H9 (cell line): ENCODE results near the gene MBP. TPM values are rescaled to one million over a fixed set of nuclear protein-coding genes. Genes with fewer than 3 reads are reported as not detected.

Experiments
- DNase-seq: peaks from one replicate; pipeline ENCODE4 v3.0.0-alpha.2; 2017
- H2AFZ ChIP-seq: one replicate; pipeline ENCODE4 v1.6.1; 2013; ENCODE audit warnings: mild to moderate bottlenecking, low read length, control low read depth, moderate library complexity
- H2AK5ac ChIP-seq: 2 replicates; pipeline ENCODE4 v1.6.1; 2013; ENCODE audit warnings: low read length, control low read depth, mixed read lengths; ENCODE audit not compliant: insufficient read length
- H2BK120ac ChIP-seq: one replicate; pipeline ENCODE4 v1.6.1; 2013; ENCODE audit warnings: low read depth, mild to moderate bottlenecking, low read length, control low read depth, inconsistent platforms; ENCODE audit not compliant: poor library complexity, severe bottlenecking
- H2BK12ac ChIP-seq: 2 replicates; pipeline ENCODE4 v1.6.1; 2013; ENCODE audit warnings: low read length, control low read depth, mixed read lengths, low read depth; ENCODE audit not compliant: insufficient read length
- H2BK15ac ChIP-seq: 2 replicates; pipeline ENCODE4 v1.6.1; 2013; ENCODE audit warnings: low read depth, low read length, control low read depth
- H2BK20ac ChIP-seq: one replicate; pipeline ENCODE4 v1.6.1; 2013; ENCODE audit warnings: low read depth, mild to moderate bottlenecking, low read length, control low read depth, inconsistent platforms; ENCODE audit not compliant: poor library complexity, severe bottlenecking
- H2BK5ac ChIP-seq: 2 replicates; pipeline ENCODE4 v1.6.1; 2013; ENCODE audit warnings: low read length, control low read depth, mixed read lengths; ENCODE audit not compliant: insufficient read length
- H3K14ac ChIP-seq: 2 replicates; pipeline ENCODE4 v1.6.1; 2013; ENCODE audit warnings: low read length, control low read depth; ENCODE audit not compliant: insufficient read depth
- H3K18ac ChIP-seq: 2 replicates; pipeline ENCODE4 v1.6.1; 2013; ENCODE audit warnings: low read depth, mild to moderate bottlenecking, mixed read lengths, low read length, control low read depth; ENCODE audit not compliant: insufficient read length
- H3K23ac ChIP-seq: 2 replicates; pipeline ENCODE4 v1.6.1; 2013; ENCODE audit warnings: low read length, control low read depth, mixed read lengths, low read depth; ENCODE audit not compliant: insufficient read length
- H3K23me2 ChIP-seq: 2 replicates; pipeline ENCODE4 v1.6.1; 2013; ENCODE audit warnings: low read depth, mild to moderate bottlenecking, mixed read lengths, low read length, control low read depth; ENCODE audit not compliant: insufficient read length, poor library complexity, severe bottlenecking
- H3K27ac ChIP-seq: 2 replicates; pipeline ENCODE4 v1.5.1; 2013; ENCODE audit warnings: low read length, control low read depth, mixed read lengths, low read depth; ENCODE audit not compliant: insufficient read length
- H3K27me3 ChIP-seq: 2 replicates; pipeline ENCODE4 v1.6.1; 2013; ENCODE audit warnings: low read length, control low read depth, inconsistent platforms; ENCODE audit not compliant: insufficient read depth
- H3K4ac ChIP-seq: 2 replicates; pipeline ENCODE4 v1.6.1; 2013; ENCODE audit warnings: low read depth, mild to moderate bottlenecking, control low read depth, inconsistent platforms, low read length, moderate library complexity
- H3K4me1 ChIP-seq: 2 replicates; pipeline ENCODE4 v1.6.1; 2013; ENCODE audit warnings: low read length, control low read depth, inconsistent platforms; ENCODE audit not compliant: insufficient read depth
- H3K4me2 ChIP-seq: 2 replicates; pipeline ENCODE4 v1.6.1; 2013; ENCODE audit warnings: low read length, control low read depth, mixed read lengths; ENCODE audit not compliant: insufficient read length, insufficient read depth
- H3K56ac ChIP-seq: 2 replicates; pipeline ENCODE4 v1.6.1; 2013; ENCODE audit warnings: low read depth, mild to moderate bottlenecking, mixed read lengths, low read length, control low read depth; ENCODE audit not compliant: insufficient read length
- H3K79me1 ChIP-seq: 2 replicates; pipeline ENCODE4 v1.6.1; 2013; ENCODE audit warnings: low read depth, mild to moderate bottlenecking, moderate library complexity, low read length, control low read depth, inconsistent platforms; ENCODE audit not compliant: insufficient read depth, poor library complexity, severe bottlenecking
- H3K79me2 ChIP-seq: 2 replicates; pipeline ENCODE4 v1.6.1; 2013; ENCODE audit warnings: low read length, control low read depth, inconsistent platforms; ENCODE audit not compliant: insufficient read depth
- H3K9ac ChIP-seq: 2 replicates; pipeline ENCODE4 v1.6.1; 2013; ENCODE audit warnings: low read length, control low read depth, mixed read lengths; ENCODE audit not compliant: insufficient read length; ENCODE audit errors: extremely low read depth
- H3K9me3 ChIP-seq: one replicate; pipeline ENCODE4 v1.6.1; 2013; ENCODE audit warnings: low read depth, low read length, inconsistent platforms; ENCODE audit not compliant: control insufficient read depth
- H3T11ph ChIP-seq: one replicate; pipeline ENCODE4 v1.6.1; 2013; ENCODE audit warnings: mild to moderate bottlenecking, low read length, control low read depth, inconsistent platforms
- H4K20me1 ChIP-seq: one replicate; pipeline ENCODE4 v1.6.1; 2013; ENCODE audit not compliant: control insufficient read depth, insufficient read length, insufficient read depth
- H4K5ac ChIP-seq: 2 replicates; pipeline ENCODE4 v1.6.1; 2013; ENCODE audit warnings: low read depth, mild to moderate bottlenecking, mixed read lengths, low read length, control low read depth; ENCODE audit not compliant: insufficient read length
- H4K8ac ChIP-seq: replicated peaks from 2 replicates; pipeline ENCODE4 v1.6.1; 2013; ENCODE audit warnings: low read length, control low read depth, mixed read lengths, low read depth; ENCODE audit not compliant: insufficient read length
- H4K91ac ChIP-seq: 2 replicates; pipeline ENCODE4 v1.6.1; 2013; ENCODE audit warnings: low read depth, mild to moderate bottlenecking, moderate library complexity, mixed read lengths, low read length, control low read depth; ENCODE audit not compliant: insufficient read length
- H3K27ac Mint-ChIP-seq, 3 experiments: 2 replicates in 2 of 3; 3 replicates in 1 of 3; pipeline ENCODE4 v1.8.0; 2020 to 2021; ENCODE audit warnings: mixed read lengths in 3 of 3, mild to moderate bottlenecking in 1 of 3, moderate library complexity in 1 of 3
- H3K27me3 Mint-ChIP-seq: 2 replicates; pipeline ENCODE4 v1.8.0; 2021; ENCODE audit warnings: low read depth, mild to moderate bottlenecking, moderate library complexity, mixed read lengths
- H3K36me3 Mint-ChIP-seq, 3 experiments: 2 replicates in 2 of 3; 3 replicates in 1 of 3; pipeline ENCODE4 v1.8.0; 2020 to 2021; ENCODE audit warnings: low read depth in 3 of 3, mixed read lengths in 3 of 3; ENCODE audit not compliant: insufficient read depth in 1 of 3
- H3K4me1 Mint-ChIP-seq, 2 experiments: 2 replicates each; pipeline ENCODE4 v1.8.0; 2020; ENCODE audit warnings: mixed read lengths in 2 of 2
- H3K4me3 Mint-ChIP-seq, 2 experiments: 2 replicates in 1 of 2; 3 replicates in 1 of 2; pipeline ENCODE4 v1.8.0; 2020 to 2021; ENCODE audit warnings: mild to moderate bottlenecking in 2 of 2, mixed read lengths in 2 of 2, moderate library complexity in 1 of 2
- H3K9me3 Mint-ChIP-seq, 2 experiments: 2 replicates in 1 of 2; 3 replicates in 1 of 2; pipeline ENCODE4 v1.8.0; 2020; ENCODE audit warnings: mild to moderate bottlenecking in 2 of 2, mixed read lengths in 2 of 2, moderate library complexity in 1 of 2
- WGBS: extraction: QIAGEN DNeasy Blood & Tissue Kit; methylation state at CpG from one replicate; pipeline ENCODE4 v1.1.7; 2013; ENCODE audit warnings: missing lambda C conversion rate, low lambda C conversion rate, mixed read lengths; ENCODE audit not compliant: insufficient read length; ENCODE audit errors: extremely low coverage; 5-methylcytosine and 5-hydroxymethylcytosine counted together
- total RNA-seq: library from RNA; stranded (reverse); gene quantifications from 2 replicates; pipeline ENCODE4 v1.2.1, GENCODE V29; 2021
- TF ChIP-seq, protein P1 (sequence below): fragments of 200-600 bp; sonication (generic); conservative IDR thresholded peaks from 3 replicates; pipeline ENCODE4 v1.8.0; 2021; ENCODE audit warnings: antibody characterized with exemption, mild to moderate bottlenecking

The MBP gene
- total RNA-seq, 1 experiment from 2014 or later, result 8.6 TPM

DNA sequence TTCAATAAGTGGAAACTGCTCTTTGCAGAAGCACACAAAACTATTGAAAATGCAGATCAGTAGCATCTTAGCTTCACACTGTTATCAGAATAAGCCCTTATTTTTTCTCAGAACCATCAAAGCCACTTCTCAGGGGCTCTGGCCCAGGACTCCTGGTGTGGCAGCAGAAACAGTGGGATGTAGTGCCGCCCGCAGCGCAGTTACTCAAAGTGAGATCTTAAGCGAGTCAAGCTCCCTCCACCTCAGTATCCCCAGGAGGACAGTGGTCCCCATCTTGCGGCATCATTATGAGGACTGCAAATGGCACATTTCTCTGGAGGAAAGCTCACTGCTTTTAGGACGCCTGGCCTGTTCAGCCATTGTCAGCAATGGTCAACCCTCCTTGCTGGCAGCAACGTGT is 60.0 kb downstream of the MBP start:
- H2BK12ac ChIP-seq, result no peak overlapping the region
- no peak overlapping the region for H3K56ac ChIP-seq
- H3K18ac ChIP-seq, result no peak overlapping the region
- WGBS, result no CpG with 5 or more reads among the region's 7 CpGs
- no peaks in the 10 kb centered on the region for H3K79me2 ChIP-seq
- H4K8ac ChIP-seq, result no peak overlapping the region
- H3K14ac ChIP-seq, result no peak overlapping the region
- Mint-ChIP-seq H3K36me3 (no peaks in the 10 kb centered on the region; a peak in 1 of 7 replicates), H3K4me3 (no peak overlapping the region), H3K27ac (no peak overlapping the region), H3K9me3 (no peaks in the 10 kb centered on the region), H3K4me1 (peaks cover 18 to 25% of the 10 kb centered on the region in 2 experiments), H3K27me3 (no peaks in the 10 kb centered on the region)
- no peak overlapping the region for H2BK15ac ChIP-seq
- no peak overlapping the region for H4K91ac ChIP-seq
- H3K9ac ChIP-seq, result no peak overlapping the region
- H3K4ac ChIP-seq, result no peak overlapping the region
- no peak overlapping the region for H4K5ac ChIP-seq
- H3K9me3 ChIP-seq, result no peaks in the 10 kb centered on the region
- DNase-seq, result no peak
- no peaks in the 10 kb centered on the region for H3K27me3 ChIP-seq
- TF ChIP-seq, protein P1, sequence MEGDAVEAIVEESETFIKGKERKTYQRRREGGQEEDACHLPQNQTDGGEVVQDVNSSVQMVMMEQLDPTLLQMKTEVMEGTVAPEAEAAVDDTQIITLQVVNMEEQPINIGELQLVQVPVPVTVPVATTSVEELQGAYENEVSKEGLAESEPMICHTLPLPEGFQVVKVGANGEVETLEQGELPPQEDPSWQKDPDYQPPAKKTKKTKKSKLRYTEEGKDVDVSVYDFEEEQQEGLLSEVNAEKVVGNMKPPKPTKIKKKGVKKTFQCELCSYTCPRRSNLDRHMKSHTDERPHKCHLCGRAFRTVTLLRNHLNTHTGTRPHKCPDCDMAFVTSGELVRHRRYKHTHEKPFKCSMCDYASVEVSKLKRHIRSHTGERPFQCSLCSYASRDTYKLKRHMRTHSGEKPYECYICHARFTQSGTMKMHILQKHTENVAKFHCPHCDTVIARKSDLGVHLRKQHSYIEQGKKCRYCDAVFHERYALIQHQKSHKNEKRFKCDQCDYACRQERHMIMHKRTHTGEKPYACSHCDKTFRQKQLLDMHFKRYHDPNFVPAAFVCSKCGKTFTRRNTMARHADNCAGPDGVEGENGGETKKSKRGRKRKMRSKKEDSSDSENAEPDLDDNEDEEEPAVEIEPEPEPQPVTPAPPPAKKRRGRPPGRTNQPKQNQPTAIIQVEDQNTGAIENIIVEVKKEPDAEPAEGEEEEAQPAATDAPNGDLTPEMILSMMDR, result no peak
- H2AFZ ChIP-seq, result no peak overlapping the region
- no peaks in the 10 kb centered on the region for H3K79me1 ChIP-seq
- H3K23me2 ChIP-seq, result no peaks in the 10 kb centered on the region
- no peak overlapping the region for H3K27ac ChIP-seq
- no peak overlapping the region for H2BK20ac ChIP-seq
- no peaks in the 10 kb centered on the region for H4K20me1 ChIP-seq
- H2BK120ac ChIP-seq, result no peak overlapping the region
- no peak overlapping the region for H3K4me2 ChIP-seq
- no peaks in the 10 kb centered on the region; the same call in 1 of the 2 replicates for H3K4me1 ChIP-seq
- no peak overlapping the region for H2AK5ac ChIP-seq
- H3K23ac ChIP-seq, result no peak overlapping the region
- H3T11ph ChIP-seq, result no peak overlapping the region
- no peak overlapping the region for H2BK5ac ChIP-seq
